Measurements from ENCODE around the gene MED14.

Gene MED14

GRCh38 chrX:40663880-40664630 is 71.3 kb downstream of the MED14 start:
- Histone ChIP-seq H3K9me3 (ENCODE audit: control insufficient read depth, insufficient read depth, low read length) (no peaks in the 10 kb centered on the region), H3K4me3 (ENCODE audit: low read depth, low read length) (no peak overlapping the region), H3K4me1 (ENCODE audit: control insufficient read depth, insufficient read depth, low read length) (peaks cover 7% of the 10 kb centered on the region; the same call in 1 of the 2 replicates), H3K9ac (ENCODE audit: low read depth, low read length) (no peak overlapping the region), H3K36me3 (ENCODE audit: control insufficient read depth, insufficient read depth, low read length) (peaks cover 92% of the 10 kb centered on the region), H3K27me3 (ENCODE audit: control insufficient read depth, insufficient read depth, low read length) (no peaks in the 10 kb centered on the region), H3K27ac (ENCODE audit: low read depth, low read length) (no peak overlapping the region)

- Histone ChIP-seq H3K4me1 (ENCODE audit: control insufficient read depth, insufficient read depth, low read length) (peaks cover 7% of the 10 kb centered on the region; the same call in 1 of the 2 replicates), H3K9me3 (ENCODE audit: control insufficient read depth, insufficient read depth, low read length) (no peaks in the 10 kb centered on the region), H3K9ac (ENCODE audit: low read depth, low read length) (no peak overlapping the region), H3K27me3 (ENCODE audit: control insufficient read depth, insufficient read depth, low read length) (no peaks in the 10 kb centered on the region), H3K36me3 (ENCODE audit: control insufficient read depth, insufficient read depth, low read length) (peaks cover 92% of the 10 kb centered on the region), H3K4me3 (ENCODE audit: low read depth, low read length) (no peak overlapping the region), H3K27ac (ENCODE audit: low read depth, low read length) (no peak overlapping the region)
Observed at GRCh38 chrX:40663078-40663740, 72.1 kb downstream of the MED14 start.

GRCh38 chrX:40661489-40661888 is 73.9 kb downstream of the MED14 start:
- H3K27ac ChIP-seq (ENCODE audit: low read depth, low read length): no peak overlapping the region
- H3K9me3 ChIP-seq (ENCODE audit: control insufficient read depth, insufficient read depth, low read length): no peaks in the 10 kb centered on the region
- H3K4me1 ChIP-seq (ENCODE audit: control insufficient read depth, insufficient read depth, low read length): peaks cover 7% of the 10 kb centered on the region; the same call in 1 of the 2 replicates
- no peaks in the 10 kb centered on the region for H3K27me3 ChIP-seq (ENCODE audit: control insufficient read depth, insufficient read depth, low read length)
- peaks cover 92% of the 10 kb centered on the region for H3K36me3 ChIP-seq (ENCODE audit: control insufficient read depth, insufficient read depth, low read length)
- no peak overlapping the region for H3K4me3 ChIP-seq (ENCODE audit: low read depth, low read length)
- no peak overlapping the region for H3K9ac ChIP-seq (ENCODE audit: low read depth, low read length)

- H3K27me3 ChIP-seq (ENCODE audit: control insufficient read depth, insufficient read depth, low read length): no peaks in the 10 kb centered on the region
- no peak overlapping the region for H3K27ac ChIP-seq (ENCODE audit: low read depth, low read length)
- no peak overlapping the region for H3K9ac ChIP-seq (ENCODE audit: low read depth, low read length)
- H3K4me3 ChIP-seq (ENCODE audit: low read depth, low read length): no peak overlapping the region
- peaks cover 7% of the 10 kb centered on the region; the same call in 1 of the 2 replicates for H3K4me1 ChIP-seq (ENCODE audit: control insufficient read depth, insufficient read depth, low read length)
- H3K9me3 ChIP-seq (ENCODE audit: control insufficient read depth, insufficient read depth, low read length): no peaks in the 10 kb centered on the region
- H3K36me3 ChIP-seq (ENCODE audit: control insufficient read depth, insufficient read depth, low read length): peaks cover 85% of the 10 kb centered on the region
Observed at GRCh38 chrX:40660381-40660780, 75.0 kb downstream of the MED14 start.

- Histone ChIP-seq H3K36me3 (ENCODE audit: control insufficient read depth, insufficient read depth, low read length) (peaks cover 82% of the 10 kb centered on the region), H3K27me3 (ENCODE audit: control insufficient read depth, insufficient read depth, low read length) (no peaks in the 10 kb centered on the region), H3K9me3 (ENCODE audit: control insufficient read depth, insufficient read depth, low read length) (no peaks in the 10 kb centered on the region), H3K27ac (ENCODE audit: low read depth, low read length) (no peak overlapping the region), H3K9ac (ENCODE audit: low read depth, low read length) (no peak overlapping the region), H3K4me1 (ENCODE audit: control insufficient read depth, insufficient read depth, low read length) (no peaks in the 10 kb centered on the region), H3K4me3 (ENCODE audit: low read depth, low read length) (no peak overlapping the region)
Observed at GRCh38 chrX:40653535-40653934, 81.8 kb downstream of the MED14 start.

- H3K9ac ChIP-seq (ENCODE audit: low read depth, low read length): no peak overlapping the region
- H3K4me3 ChIP-seq (ENCODE audit: low read depth, low read length): no peak overlapping the region
- H3K27me3 ChIP-seq (ENCODE audit: control insufficient read depth, insufficient read depth, low read length): no peaks in the 10 kb centered on the region
- H3K27ac ChIP-seq (ENCODE audit: low read depth, low read length): no peak overlapping the region
- H3K4me1 ChIP-seq (ENCODE audit: control insufficient read depth, insufficient read depth, low read length): no peaks in the 10 kb centered on the region
- no peaks in the 10 kb centered on the region for H3K9me3 ChIP-seq (ENCODE audit: control insufficient read depth, insufficient read depth, low read length)
- H3K36me3 ChIP-seq (ENCODE audit: control insufficient read depth, insufficient read depth, low read length): peaks cover 74% of the 10 kb centered on the region
Observed at GRCh38 chrX:40652664-40653063, 82.7 kb downstream of the MED14 start.

- H3K9me3 ChIP-seq (ENCODE audit: control insufficient read depth, insufficient read depth, low read length): no peaks in the 10 kb centered on the region
- H3K36me3 ChIP-seq (ENCODE audit: control insufficient read depth, insufficient read depth, low read length): peaks cover 65% of the 10 kb centered on the region
- no peak overlapping the region for H3K27ac ChIP-seq (ENCODE audit: low read depth, low read length)
- no peaks in the 10 kb centered on the region for H3K4me1 ChIP-seq (ENCODE audit: control insufficient read depth, insufficient read depth, low read length)
- H3K9ac ChIP-seq (ENCODE audit: low read depth, low read length): no peak overlapping the region
- no peak overlapping the region for H3K4me3 ChIP-seq (ENCODE audit: low read depth, low read length)
- H3K27me3 ChIP-seq (ENCODE audit: control insufficient read depth, insufficient read depth, low read length): no peaks in the 10 kb centered on the region
Observed at GRCh38 chrX:40651620-40652223, 83.6 kb downstream of the MED14 start.

- H3K4me3 ChIP-seq (ENCODE audit: low read depth, low read length): peak within 1 kb of the TSS; percentile 80
- no peaks in the 10 kb centered on the region for H3K9me3 ChIP-seq (ENCODE audit: control insufficient read depth, insufficient read depth, low read length)
- no peaks in the 10 kb centered on the region for H3K27me3 ChIP-seq (ENCODE audit: control insufficient read depth, insufficient read depth, low read length)
- H3K27ac ChIP-seq (ENCODE audit: low read depth, low read length): peak within 1 kb of the TSS; percentile 75
- peaks cover 3% of the 10 kb centered on the region; the same call in 1 of the 2 replicates for H3K4me1 ChIP-seq (ENCODE audit: control insufficient read depth, insufficient read depth, low read length)
- peaks cover 33% of the 10 kb centered on the region for H3K36me3 ChIP-seq (ENCODE audit: control insufficient read depth, insufficient read depth, low read length)
- H3K9ac ChIP-seq (ENCODE audit: low read depth, low read length): peak within 1 kb of the TSS; percentile 73
Observed at GRCh38 chrX:40647307-40648197, 87.8 kb downstream of the MED14 start, which contains the start of gene CXorf38. TSS of gene CXorf38 (minus strand) at chrX:40647561. CDS start at chrX:40647520, 41 bp downstream.

GRCh38 chrX:40646489-40647306 is 88.6 kb downstream of the MED14 start:
- Histone ChIP-seq H3K4me3 (ENCODE audit: low read depth, low read length) (peak overlapping the region; percentile 80), H3K4me1 (ENCODE audit: control insufficient read depth, insufficient read depth, low read length) (peaks cover 3% of the 10 kb centered on the region; the same call in 1 of the 2 replicates), H3K36me3 (ENCODE audit: control insufficient read depth, insufficient read depth, low read length) (peaks cover 27% of the 10 kb centered on the region), H3K27ac (ENCODE audit: low read depth, low read length) (peak overlapping the region; percentile 74), H3K9me3 (ENCODE audit: control insufficient read depth, insufficient read depth, low read length) (no peaks in the 10 kb centered on the region), H3K27me3 (ENCODE audit: control insufficient read depth, insufficient read depth, low read length) (no peaks in the 10 kb centered on the region), H3K9ac (ENCODE audit: low read depth, low read length) (peak overlapping the region; percentile 73)
